GM21526 (cell line): ENCODE data around the gene PTGDR2.

ENCODE experiments used
- ATAC-seq: cut with Tn5 transposase; IDR thresholded peaks from one replicate; pipeline ENCODE4 v1.9.1; 2021; ENCODE audit warnings: moderate library complexity; ENCODE audit not compliant: unreplicated experiment, low FRiP score

Gene PTGDR2

DNA sequence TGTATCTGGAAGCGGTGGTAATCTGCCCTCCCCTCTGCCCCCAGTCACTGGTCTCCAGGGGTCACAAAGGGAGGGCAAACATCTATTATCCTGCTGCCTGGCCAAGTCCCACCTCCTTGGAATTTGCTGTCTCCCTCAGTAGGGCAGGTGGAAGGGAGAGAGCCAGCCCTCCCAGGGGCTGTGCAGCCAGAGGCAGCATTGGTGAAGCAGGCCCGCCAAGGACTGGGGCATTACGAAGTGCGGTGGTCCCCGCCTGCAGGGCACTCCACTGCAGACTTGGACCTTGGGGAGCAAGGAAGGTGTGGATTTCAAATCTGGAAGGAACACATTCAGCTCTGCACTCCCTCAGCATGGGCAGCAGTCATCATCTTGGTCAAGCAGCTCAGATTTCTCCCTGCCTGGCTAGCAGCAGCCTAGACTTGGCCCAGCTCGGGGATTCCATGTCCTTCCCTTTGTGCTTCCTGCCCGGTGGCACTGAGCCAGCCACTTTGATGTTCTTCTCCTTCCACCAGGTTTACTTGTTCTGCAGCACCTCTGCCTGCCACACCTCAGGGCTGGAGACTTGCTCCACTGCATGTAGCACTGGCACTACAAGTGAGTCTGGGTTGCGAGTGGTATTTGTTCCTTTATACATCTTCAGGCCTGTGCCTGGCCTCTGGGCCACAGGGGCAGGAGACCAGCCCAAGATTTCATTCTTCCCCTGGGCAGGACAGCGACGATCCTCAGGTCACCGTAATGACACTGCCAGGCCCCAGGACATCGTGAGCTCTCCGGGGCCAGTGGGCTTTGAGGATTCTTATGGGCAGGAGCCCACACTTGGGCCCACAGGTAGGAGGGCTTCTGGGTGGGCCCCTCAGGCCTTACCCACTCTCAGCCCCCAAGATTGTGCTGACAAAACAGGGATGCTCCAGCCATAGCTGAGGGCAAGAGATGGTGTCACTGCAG, 18.9 kb upstream of the PTGDR2 start:
- ATAC-seq, result no peak

DNA sequence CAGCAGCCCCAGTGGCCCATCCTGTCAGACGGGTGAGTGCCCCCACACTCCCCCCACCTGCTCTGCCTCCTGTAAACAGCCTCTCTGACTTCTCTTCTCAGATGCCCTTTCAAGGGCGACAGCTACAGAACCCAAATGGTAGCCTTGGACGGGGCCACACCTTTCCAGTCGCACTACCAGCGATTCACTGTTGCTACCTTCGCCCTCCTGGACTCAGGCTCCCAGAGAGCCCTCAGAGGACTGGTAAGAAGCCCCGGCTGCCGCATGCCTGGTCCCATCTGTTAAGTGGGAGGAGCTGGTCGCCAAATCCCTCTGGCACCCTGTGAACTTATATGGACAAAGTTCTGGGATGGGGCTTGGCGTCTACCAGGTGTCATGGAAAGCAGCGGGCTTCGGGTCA, 17.8 kb upstream of the PTGDR2 start:
- no peak for ATAC-seq

DNA sequence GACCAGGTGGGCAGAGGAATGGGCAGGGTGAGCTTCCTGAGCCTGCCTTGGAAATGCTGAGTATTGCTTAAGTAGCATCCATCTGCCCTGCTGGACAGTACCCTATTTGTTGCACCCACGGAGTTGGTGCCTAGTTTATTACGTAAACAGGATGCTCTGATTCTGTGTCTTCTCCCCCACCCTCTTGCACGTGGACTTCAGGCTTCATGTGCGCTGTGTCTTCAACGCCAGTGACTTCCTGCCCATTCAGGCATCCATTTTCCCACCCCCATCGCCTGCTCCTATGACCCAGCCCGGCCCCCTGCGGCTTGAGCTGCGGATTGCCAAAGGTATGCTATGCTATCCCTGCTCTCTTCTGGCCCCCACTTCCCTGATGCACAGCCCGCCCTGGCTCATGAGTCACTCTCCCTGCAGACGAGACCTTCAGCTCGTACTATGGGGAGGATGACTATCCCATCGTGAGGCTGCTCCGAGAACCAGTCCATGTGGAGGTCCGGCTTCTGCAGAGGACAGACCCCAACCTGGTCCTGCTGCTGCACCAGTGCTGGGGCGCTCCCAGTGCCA, 17.3 kb upstream of the PTGDR2 start:
- ATAC-seq, result no peak

DNA sequence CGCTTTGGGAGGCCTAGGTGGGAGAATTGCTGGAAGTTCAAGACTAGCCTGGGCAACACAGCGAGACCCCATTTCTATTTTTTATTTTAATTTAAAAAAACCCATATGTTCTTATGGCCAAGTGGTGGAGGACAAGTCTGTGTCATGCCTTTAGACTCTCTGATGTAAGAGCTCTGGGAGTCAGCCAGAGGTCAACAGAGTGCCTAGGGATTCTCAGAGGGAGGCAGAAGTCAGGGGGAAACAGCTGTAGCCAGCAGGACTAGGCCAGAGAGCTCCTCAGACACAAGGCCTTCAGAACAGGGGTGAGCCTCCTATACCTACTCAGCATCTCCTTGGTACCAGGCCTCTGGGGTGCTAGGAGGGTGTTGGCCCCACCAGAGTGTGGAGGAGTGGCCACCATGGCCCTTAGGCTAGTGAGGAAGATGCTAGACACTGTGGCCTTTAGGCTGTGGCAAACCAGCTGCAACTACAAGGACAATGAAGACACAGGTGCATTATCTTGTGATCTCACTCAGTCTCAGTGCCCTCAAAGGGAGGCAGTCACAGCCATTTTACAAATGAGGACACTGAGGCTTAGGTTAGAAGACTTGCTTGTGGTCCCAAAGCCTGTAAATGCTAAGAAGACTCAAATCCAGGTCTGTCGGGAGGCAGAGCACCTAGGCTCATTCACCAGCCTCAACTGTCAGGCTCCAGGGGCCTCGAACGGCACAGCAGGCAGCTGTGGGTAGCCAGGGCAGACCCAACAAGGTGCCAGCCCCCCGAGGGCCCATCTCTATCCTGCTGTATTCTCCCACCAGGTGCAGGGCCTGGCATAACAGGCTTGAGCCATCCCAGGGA, 16.6 kb upstream of the PTGDR2 start:
- no peak for ATAC-seq

DNA sequence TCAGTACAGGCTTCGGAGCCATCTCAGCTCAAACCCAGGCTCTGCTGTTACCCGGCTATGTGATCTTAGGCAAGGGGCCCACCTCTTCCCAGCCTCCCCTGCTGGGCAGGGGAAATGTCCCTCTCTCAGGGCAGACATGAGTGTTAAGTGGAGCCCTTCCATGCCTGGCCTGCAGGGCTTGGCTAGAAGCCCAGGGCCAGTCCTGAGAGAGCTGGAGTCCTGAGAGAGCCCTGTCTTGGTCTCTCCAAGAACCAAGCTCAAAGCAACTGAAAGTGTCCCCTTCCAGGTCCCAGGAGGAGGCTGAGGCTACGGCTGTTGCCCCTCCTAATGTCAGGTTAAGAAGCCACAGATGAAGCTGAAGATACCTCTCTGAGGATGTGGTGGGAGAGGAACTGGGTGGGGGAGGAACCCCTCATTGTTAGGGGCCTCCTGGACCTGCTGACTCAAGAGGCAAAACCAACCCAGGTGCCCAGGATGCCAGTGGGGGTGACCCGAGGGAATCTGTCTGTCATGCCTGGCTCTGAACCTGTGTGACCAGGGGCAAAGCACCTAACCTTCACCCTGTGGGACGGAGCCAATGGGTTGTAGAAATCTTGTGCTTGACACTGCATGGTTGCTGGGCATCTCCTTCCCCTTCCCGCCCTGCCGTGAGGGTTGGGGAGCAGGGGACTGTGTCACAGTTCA, 15.8 kb upstream of the PTGDR2 start:
- ATAC-seq, result no peak

DNA sequence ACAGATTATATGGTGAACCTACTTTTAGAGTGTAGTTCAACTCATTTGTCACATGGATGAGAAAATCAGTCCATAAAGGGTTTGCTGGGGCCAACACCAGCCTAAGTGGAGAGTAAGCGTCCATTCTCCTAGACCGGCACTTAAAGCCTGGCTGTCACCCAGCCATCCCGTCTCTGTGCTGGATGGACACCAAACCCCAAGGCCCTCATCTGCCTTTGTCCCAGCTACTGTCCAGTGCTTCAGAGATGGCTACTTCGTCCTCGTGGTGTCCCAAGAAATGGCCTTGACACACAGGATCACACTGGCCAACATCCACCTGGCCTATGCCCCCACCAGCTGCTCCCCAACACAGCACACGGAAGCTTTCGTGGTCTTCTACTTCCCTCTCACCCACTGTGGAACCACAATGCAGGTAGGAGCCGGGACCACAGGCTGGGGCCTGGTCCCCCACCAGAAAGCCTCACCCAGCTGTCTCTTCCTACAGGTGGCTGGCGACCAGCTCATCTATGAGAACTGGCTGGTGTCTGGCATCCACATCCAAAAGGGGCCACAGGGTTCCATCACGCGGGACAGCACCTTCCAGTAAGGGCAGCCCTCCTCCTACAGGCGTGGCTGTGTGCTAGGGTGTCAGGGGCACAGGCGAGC, 15.1 kb upstream of the PTGDR2 start:
- ATAC-seq, result no peak

DNA sequence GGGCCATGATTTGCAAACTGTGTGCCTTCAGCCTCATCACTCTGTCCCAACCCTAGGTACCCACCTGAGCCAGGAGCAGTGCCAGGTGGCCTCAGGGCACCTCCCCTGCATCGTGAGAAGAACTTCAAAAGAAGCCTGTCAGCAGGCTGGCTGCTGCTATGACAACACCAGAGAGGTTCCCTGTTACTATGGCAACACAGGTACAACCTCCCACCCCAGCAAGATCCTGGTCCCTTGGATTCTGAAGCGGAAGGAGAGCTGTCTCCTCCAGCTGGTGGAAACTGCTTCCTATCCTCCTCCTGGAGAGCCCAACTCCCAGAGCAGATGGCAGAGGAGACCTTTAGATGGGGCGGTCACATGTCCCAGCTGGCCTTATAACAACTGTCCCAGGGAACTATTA, 14.5 kb upstream of the PTGDR2 start:
- no peak for ATAC-seq

DNA sequence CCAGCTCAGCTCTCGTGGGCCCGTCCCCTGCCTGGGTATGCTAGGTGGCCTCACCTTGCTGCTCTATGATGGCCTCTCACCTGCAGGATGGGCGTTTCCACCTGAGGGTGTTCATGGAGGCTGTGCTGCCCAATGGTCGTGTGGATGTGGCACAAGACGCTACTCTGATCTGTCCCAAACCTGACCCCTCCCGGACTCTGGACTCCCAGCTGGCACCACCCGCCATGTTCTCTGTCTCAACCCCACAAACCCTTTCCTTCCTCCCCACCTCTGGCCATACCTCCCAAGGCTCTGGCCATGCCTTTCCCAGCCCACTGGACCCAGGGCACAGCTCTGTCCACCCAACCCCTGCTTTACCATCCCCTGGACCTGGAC, 13.7 kb upstream of the PTGDR2 start:
- ATAC-seq, result no peak

DNA sequence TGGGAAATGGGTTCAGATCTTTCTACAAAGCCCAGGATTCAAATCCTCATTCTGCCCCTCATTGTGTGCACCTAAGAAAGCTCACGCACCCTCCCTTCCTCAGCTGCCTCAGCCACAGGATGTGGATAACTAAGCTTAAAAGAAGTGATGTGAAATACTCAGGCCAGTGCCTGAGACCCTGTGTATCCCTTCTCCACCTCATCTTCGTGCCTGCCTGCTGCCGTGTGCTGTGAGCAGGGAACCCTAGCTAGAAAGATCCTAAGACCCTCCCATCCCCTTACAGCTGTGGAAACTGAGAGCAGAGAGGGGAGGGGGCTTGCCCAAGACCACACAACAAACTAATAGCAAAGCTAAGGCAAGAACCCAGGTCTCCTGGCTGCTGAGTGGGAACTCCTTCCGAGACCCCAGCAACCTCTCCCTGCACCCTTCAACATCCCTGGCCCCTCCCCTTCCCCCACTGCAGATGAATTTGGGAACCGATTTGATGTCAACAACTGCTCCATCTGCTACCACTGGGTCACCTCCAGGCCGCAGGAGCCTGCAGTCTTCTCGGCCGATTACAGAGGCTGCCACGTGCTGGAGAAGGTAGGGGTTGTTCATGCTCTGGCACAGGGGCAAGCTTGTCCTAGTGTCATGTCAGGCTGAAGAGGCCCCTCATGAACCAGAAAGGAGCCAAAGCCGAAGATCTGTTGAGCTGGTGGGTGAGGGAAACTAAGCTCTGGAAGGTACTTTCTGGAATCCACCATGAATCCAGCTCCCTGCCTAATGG, 13.1 kb upstream of the PTGDR2 start:
- no peak for ATAC-seq

DNA sequence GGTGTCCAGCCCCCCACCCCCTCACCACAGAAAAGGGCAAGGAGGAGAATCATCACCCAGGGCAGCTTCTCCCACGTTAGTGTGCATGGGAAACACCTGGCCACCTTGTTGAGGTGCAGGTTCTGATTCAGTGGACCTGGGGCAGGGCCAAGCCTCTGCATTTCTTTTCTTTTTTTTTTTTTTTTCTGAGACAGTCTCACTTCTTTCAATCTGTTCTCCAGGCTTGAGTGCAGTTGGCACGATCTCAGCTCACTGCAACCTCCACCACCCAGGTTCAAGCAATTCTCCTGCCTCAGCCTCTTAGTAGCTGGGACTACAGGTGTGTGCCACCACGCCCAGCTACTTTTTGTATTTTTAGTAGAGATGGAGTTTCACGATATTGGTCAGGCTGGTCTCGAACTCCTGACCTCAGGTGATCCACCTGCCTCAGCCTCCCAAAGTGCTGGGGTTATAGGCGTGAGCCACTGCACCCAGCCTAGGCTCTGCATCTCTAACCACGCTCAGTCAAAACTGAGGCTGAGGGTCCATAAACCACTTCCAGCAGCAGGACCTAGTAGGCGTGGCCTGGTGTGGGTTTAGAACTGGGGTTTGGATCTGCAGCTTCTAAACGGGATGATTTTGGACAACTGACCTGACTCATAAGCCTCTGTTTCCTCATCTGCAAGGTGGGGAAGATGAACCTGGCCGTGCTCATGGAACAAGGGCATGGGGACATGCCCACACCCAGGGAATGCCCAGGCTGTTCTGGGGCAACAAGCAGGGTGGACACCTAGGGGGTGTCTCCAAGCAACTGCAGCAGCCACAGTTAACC, 12.3 kb upstream of the PTGDR2 start:
- no peak for ATAC-seq

DNA sequence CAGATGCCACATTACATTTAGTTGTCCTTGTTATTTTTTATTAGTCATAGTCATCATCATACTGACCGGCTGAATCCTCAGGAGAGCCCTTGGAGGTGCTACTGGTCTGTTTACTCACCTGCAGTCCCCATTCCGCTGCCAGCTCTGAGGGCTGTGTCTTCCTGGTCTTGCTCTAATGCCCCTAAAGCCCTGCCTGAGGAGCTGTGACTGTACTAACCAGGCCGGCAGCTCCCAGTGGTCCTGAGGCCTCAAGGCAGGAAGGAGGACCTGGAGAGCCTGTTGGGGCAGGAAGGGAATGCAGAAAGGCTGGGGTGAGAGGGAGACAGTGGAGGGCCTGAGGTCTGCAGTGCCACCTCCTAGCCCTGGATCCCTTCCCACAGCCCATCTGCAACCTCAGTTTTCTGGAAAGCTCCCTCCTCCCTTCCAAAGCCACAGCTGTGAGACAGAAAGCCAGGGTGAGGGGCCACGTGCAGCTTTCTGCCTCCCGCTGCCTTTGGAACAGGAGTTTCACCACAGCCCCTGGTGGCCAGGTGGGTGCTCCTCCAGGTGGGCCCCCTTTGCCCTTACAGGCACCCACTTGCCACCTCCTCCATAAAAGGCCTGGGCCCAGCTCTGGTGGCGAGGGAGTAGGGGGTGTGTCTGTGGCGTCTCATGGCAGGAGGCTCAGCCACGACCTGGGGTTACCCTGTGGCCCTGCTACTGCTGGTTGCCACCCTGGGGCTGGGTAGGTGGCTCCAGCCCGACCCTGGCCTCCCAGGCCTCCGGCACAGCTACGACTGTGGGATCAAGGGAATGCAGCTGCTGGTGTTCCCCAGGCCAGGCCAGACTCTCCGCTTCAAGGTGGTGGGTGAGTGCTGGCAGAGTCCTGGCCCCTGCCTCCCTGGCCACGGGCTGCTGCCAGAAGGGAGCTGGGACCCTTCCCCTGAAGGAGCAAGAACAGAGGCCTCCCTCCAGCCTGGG, 11.4 kb upstream of the PTGDR2 start, which contains the start of gene ZP1:
ZP1 (plus strand) TSS at position 632 of the 960 bp plus-strand sequence; CDS start at position 652, 20 bp downstream.
- ATAC-seq, result no peak

DNA sequence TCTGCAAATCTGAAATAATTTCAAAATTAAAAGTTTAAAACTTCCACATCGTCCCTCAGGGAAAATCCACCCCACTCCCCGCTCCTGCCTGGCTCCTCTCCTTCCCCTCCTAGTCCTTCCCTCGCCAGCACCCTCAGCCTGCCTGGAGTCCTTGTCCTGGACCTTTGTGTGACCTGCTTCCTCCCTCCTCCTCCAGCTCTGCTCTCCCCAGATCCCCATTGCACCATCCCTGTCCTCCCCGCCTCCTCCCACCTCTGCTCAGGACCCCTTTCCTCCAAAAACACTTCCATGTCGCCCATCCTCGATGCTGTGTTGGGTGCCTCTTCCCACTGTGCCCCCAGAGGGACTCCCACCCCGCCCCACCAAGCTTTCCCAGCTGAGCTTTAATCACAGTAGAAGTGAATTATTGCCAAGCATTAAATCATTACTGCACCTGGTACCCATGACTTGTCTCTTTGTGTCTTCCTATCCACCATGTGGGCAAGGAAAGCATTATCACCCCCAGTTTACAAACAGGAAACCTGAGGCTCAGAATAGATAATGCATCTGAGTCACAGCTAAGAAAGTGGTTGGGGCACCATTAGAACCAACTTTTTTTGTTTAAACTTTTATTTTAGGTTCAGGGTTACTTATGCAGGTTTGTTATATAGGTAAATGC, 9.2 kb upstream of the PTGDR2 start:
- no peak for ATAC-seq

DNA sequence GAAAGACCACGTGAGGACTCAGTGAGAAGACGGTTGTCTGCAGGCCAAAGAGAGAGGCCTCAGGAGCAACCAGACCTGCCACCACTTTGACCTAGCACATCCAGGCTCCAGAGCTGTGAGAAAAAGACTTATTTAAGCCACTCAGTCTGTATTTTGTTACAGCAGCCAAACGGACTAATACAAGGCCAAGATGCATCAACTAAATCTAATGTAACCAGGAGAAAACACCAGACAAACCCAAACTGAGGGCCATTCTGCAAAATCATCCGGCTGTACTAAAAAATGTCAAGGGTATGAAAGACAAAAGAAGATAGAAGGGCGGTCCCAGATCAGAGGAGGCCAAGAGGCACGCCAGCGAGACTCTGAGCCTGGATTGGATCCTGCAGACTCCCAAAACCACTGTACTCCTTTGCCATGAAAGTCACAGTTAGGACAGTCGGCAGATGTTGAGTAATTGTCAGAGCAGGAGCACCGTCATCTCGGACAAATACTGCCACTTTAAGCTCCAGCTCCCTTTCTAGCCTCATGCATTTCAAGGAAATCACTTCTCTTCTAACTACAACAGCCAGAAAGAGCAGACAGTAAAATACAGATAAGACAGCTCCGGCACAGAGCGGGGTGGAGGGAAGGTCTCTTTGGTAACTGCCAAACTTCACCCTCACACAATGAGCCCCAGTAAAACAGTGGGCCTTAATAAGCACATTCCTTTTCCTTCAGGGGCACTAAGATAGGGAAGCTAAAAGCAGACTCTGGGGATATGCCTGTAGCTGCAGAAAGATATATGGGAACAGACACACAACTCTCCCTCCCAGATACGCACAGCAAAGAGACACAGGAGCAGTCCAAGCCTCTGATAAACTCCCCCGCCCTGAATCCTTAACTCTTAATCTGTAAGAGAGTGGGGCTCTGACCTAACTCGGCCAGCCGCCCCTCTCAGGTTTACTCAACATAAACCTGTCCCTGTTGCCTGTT, 8.1 kb upstream of the PTGDR2 start:
- ATAC-seq, result no peak

DNA sequence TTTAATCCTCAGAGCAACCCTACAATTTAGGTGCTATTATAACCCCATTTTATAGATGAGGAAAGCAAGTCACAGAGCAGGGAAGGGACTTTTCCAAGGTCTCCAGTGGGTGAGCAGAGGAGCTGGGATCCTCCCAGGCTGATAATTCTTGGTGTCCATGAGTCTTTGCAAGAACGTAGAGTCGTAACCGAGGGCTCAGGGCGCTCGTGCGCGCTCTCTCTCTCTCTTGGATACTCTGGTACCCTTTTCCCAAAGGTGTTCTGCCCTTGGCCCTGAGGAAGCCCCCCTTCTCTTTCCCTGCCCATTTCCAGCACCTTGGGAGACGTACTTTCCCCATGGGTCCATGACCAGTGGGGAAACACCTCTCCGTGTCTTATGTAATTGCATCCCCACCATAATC, 6.4 kb upstream of the PTGDR2 start:
- ATAC-seq, result no peak

DNA sequence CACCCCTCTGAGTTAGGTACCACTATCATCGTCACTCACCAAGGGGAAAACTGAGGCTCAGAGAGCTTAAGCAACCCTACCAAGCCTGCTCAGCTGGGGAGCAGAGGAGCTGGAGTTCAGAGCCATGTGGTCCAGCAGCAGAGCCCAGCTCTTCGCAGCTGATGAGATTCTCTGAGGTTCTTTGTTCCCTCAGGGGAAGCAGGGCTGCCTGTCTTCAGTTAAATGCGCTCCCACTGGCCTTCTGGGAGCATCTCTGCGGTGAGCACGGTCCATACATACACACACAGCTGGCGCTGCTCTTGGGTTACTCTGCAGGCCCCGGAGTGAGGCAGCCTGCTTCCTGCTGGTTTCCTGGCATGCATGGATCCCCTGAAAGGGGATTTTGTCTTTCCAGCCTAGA, 5.2 kb upstream of the PTGDR2 start:
- ATAC-seq, result no peak
